Measurements from ENCODE around the gene SERPINB10. TPM values are rescaled to one million over a fixed set of nuclear protein-coding genes. Genes with fewer than 3 reads are reported as not detected.

The SERPINB10 gene
- total RNA-seq, 2 donors from 2014 or later, result not detected

- Mint-ChIP-seq H3K4me1 (no peaks in the 10 kb centered on the region), H3K36me3 (ENCODE audit: low read depth) (no peaks in the 10 kb centered on the region), H3K27me3 (peaks cover 33% of the 10 kb centered on the region), H3K4me3 (no peak overlapping the region), H3K27ac (no peak overlapping the region)
- no peaks in the 10 kb centered on the region for H3K9me3 ChIP-seq (ENCODE audit: control insufficient read depth, low read length, poor library complexity, severe bottlenecking)
- DNase-seq, result no peak
- ATAC-seq, result no peak
Observed at GRCh38 chr18:63881851-63882250, 25.9 kb upstream of the SERPINB10 start.

DNA sequence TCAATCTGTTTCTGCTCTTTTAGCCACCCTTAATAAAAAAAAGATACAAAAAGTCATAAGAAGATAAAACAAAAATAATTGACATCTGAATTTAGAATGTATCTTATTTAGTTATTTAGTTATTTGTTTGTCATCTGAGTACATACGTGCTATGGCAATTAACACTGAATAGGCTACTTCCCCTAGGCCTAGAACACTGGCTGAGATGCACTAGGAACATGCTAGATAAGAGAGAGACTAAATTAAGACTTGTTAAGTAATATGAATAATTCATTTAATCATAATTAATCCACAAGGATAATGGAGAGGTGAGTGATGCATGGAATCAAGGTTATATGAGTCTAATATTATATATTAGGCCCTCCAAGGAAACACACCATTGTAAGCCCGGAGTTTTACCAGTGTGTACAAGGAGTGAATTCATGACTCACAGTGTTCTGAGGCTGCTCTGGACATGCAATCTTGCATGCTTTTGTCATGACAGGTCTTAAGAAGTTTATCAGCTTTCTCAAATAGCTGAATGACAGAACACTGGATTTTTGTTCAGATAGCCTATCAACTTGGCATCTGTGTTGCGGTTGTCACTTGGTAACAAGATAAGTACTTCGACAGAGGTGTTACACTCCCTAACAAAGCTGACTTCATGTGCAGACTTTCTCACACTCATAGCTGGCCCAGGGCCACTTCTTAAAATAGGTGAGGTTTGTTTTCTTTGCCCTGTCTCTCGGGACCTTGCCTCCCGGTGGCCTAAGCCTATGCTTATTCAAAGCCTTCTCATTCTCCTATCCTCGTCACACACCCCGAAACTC is 25.2 kb upstream of the SERPINB10 start:
- DNase-seq (no peak), ATAC-seq (no peak)
- no peaks in the 10 kb centered on the region for H3K9me3 ChIP-seq (ENCODE audit: control insufficient read depth, low read length, poor library complexity, severe bottlenecking)
- Mint-ChIP-seq H3K27me3 (peaks cover 33% of the 10 kb centered on the region), H3K27ac (no peak overlapping the region), H3K4me1 (no peaks in the 10 kb centered on the region), H3K4me3 (no peak overlapping the region), H3K36me3 (ENCODE audit: low read depth) (no peaks in the 10 kb centered on the region)

DNA sequence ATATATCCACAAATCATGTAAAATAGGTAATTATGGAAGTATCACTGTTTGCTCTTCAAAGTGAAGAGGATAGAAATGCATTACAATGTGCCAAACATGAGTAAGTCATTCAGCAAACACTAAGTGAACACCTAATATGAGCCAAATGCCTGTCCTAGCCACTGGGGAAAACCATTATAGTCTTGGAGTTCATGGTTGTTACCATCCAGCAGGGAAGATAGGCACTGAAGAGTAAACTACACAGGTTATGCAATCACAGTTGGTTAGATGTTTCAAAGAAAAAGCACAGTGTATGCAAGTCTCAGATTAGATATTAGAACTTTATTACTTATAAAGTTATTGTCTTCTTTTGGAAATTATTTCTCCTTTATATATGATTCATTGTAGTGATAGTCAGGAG is 24.1 kb upstream of the SERPINB10 start:
- ATAC-seq, result no peak
- peaks cover 29% of the 10 kb centered on the region for H3K27me3 Mint-ChIP-seq
- no peak overlapping the region for H3K4me3 Mint-ChIP-seq
- no peaks in the 10 kb centered on the region for H3K4me1 Mint-ChIP-seq
- no peak overlapping the region for H3K27ac Mint-ChIP-seq
- H3K36me3 Mint-ChIP-seq (ENCODE audit: low read depth), result no peaks in the 10 kb centered on the region
- H3K9me3 ChIP-seq (ENCODE audit: control insufficient read depth, low read length, poor library complexity, severe bottlenecking), result no peaks in the 10 kb centered on the region
- no peak for DNase-seq

- H3K27ac Mint-ChIP-seq, result no peak within 1 kb of the TSS
- no peaks in the 10 kb centered on the region for H3K4me1 Mint-ChIP-seq
- peaks cover 27% of the 10 kb centered on the region for H3K27me3 Mint-ChIP-seq
- H3K36me3 Mint-ChIP-seq (ENCODE audit: low read depth), result no peaks in the 10 kb centered on the region
- H3K4me3 Mint-ChIP-seq, result no peak within 1 kb of the TSS
- no peaks in the 10 kb centered on the region for H3K9me3 ChIP-seq (ENCODE audit: control insufficient read depth, low read length, poor library complexity, severe bottlenecking)
- ATAC-seq (no peak), DNase-seq (no peak)
Observed at GRCh38 chr18:63887424-63887823, 20.3 kb upstream of the SERPINB10 start, which contains the start of gene SERPINB2. TSS of gene SERPINB2 (plus strand) at chr18:63887705. CDS start at chr18:63891445, 3,740 bp downstream.

GRCh38 chr18:63888470-63889190 is 19.1 kb upstream of the SERPINB10 start:
- no peak for ATAC-seq
- no peak overlapping the region for H3K27ac Mint-ChIP-seq
- H3K4me1 Mint-ChIP-seq, result no peaks in the 10 kb centered on the region
- H3K27me3 Mint-ChIP-seq, result peaks cover 34% of the 10 kb centered on the region
- H3K9me3 ChIP-seq (ENCODE audit: control insufficient read depth, low read length, poor library complexity, severe bottlenecking), result no peaks in the 10 kb centered on the region
- no peak for DNase-seq
- no peak overlapping the region for H3K4me3 Mint-ChIP-seq
- no peaks in the 10 kb centered on the region for H3K36me3 Mint-ChIP-seq (ENCODE audit: low read depth)

- H3K27me3 Mint-ChIP-seq, result peaks cover 36% of the 10 kb centered on the region
- no peak overlapping the region for H3K27ac Mint-ChIP-seq
- no peaks in the 10 kb centered on the region for H3K9me3 ChIP-seq (ENCODE audit: control insufficient read depth, low read length, poor library complexity, severe bottlenecking)
- no peaks in the 10 kb centered on the region for H3K4me1 Mint-ChIP-seq
- no peak for ATAC-seq
- no peak for DNase-seq
- no peak overlapping the region for H3K4me3 Mint-ChIP-seq
- no peaks in the 10 kb centered on the region for H3K36me3 Mint-ChIP-seq (ENCODE audit: low read depth)
Observed at GRCh38 chr18:63889626-63890025, 18.1 kb upstream of the SERPINB10 start.

- ATAC-seq, result no peak
- H3K4me1 Mint-ChIP-seq, result no peaks in the 10 kb centered on the region
- no peak overlapping the region for H3K27ac Mint-ChIP-seq
- no peaks in the 10 kb centered on the region for H3K9me3 ChIP-seq (ENCODE audit: control insufficient read depth, low read length, poor library complexity, severe bottlenecking)
- no peak for DNase-seq
- peaks cover 41% of the 10 kb centered on the region for H3K27me3 Mint-ChIP-seq
- no peak overlapping the region for H3K4me3 Mint-ChIP-seq
- no peaks in the 10 kb centered on the region for H3K36me3 Mint-ChIP-seq (ENCODE audit: low read depth)
Observed at GRCh38 chr18:63890237-63890949, 17.4 kb upstream of the SERPINB10 start.

DNA sequence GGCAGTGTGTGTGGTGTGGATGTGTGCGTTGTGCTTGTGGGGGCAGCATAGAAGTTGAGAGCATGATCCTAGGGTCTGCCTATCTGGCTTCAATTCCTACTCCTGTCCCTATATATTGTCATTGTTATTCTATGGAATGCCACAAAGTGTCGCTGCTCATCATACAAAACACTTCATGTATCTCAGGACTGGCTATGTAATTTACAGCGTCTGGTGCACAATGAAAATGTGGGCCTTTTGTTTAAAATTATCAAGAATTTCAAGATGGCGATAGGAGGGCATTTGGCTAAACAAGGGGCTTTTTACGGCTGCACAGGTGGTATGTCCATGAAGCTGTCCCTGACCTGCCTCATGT is 16.8 kb upstream of the SERPINB10 start:
- Mint-ChIP-seq H3K36me3 (ENCODE audit: low read depth) (no peaks in the 10 kb centered on the region), H3K4me3 (no peak overlapping the region), H3K27me3 (peaks cover 38% of the 10 kb centered on the region), H3K4me1 (no peaks in the 10 kb centered on the region), H3K27ac (no peak overlapping the region)
- no peak for ATAC-seq
- no peaks in the 10 kb centered on the region for H3K9me3 ChIP-seq (ENCODE audit: control insufficient read depth, low read length, poor library complexity, severe bottlenecking)
- DNase-seq, result no peak

DNA sequence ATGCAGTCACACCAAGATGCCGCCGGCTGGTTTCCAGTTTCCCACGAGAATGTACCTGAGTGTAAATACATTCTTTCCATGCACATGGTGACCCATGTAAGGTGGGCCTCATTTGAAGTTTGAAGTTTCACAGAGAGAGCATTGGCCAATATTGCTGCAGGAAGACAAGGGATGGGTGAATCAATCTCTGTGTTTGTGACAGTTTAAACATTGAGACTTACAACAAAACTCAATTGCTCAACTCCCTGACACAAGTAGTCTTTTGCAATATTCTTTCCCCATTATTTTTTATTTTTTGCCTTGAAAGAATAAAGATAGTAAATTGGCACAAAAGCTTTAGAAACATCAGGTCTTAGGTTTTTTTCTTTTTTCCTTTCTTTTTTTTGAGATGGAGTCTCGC is 15.2 kb upstream of the SERPINB10 start:
- DNase-seq (no peak), ATAC-seq (no peak)
- Mint-ChIP-seq H3K27me3 (peaks cover 39% of the 10 kb centered on the region), H3K4me3 (no peak overlapping the region), H3K36me3 (ENCODE audit: low read depth) (no peaks in the 10 kb centered on the region), H3K4me1 (no peaks in the 10 kb centered on the region), H3K27ac (no peak overlapping the region)
- no peaks in the 10 kb centered on the region for H3K9me3 ChIP-seq (ENCODE audit: control insufficient read depth, low read length, poor library complexity, severe bottlenecking)

GRCh38 chr18:63894106-63894772 is 13.5 kb upstream of the SERPINB10 start:
- no peaks in the 10 kb centered on the region for H3K36me3 Mint-ChIP-seq (ENCODE audit: low read depth)
- no peak overlapping the region for H3K27ac Mint-ChIP-seq
- H3K4me3 Mint-ChIP-seq, result no peak overlapping the region
- H3K9me3 ChIP-seq (ENCODE audit: control insufficient read depth, low read length, poor library complexity, severe bottlenecking), result no peaks in the 10 kb centered on the region
- DNase-seq (no peak), ATAC-seq (no peak)
- H3K4me1 Mint-ChIP-seq, result no peaks in the 10 kb centered on the region
- H3K27me3 Mint-ChIP-seq, result peaks cover 44% of the 10 kb centered on the region

GRCh38 chr18:63895190-63895589 is 12.6 kb upstream of the SERPINB10 start:
- H3K36me3 Mint-ChIP-seq (ENCODE audit: low read depth), result no peaks in the 10 kb centered on the region
- DNase-seq (no peak), ATAC-seq (no peak)
- H3K4me3 Mint-ChIP-seq, result no peak overlapping the region
- peaks cover 44% of the 10 kb centered on the region for H3K27me3 Mint-ChIP-seq
- H3K9me3 ChIP-seq (ENCODE audit: control insufficient read depth, low read length, poor library complexity, severe bottlenecking), result no peaks in the 10 kb centered on the region
- H3K27ac Mint-ChIP-seq, result no peak overlapping the region
- no peaks in the 10 kb centered on the region for H3K4me1 Mint-ChIP-seq

GRCh38 chr18:63897072-63897471 is 10.7 kb upstream of the SERPINB10 start:
- Mint-ChIP-seq H3K27ac (no peak overlapping the region), H3K27me3 (peaks cover 43% of the 10 kb centered on the region), H3K4me1 (no peaks in the 10 kb centered on the region), H3K4me3 (no peak overlapping the region), H3K36me3 (ENCODE audit: low read depth) (no peaks in the 10 kb centered on the region)
- DNase-seq, result no peak
- no peak for ATAC-seq
- H3K9me3 ChIP-seq (ENCODE audit: control insufficient read depth, low read length, poor library complexity, severe bottlenecking), result no peaks in the 10 kb centered on the region

GRCh38 chr18:63899206-63899605 is 8.6 kb upstream of the SERPINB10 start:
- H3K27ac Mint-ChIP-seq, result no peak overlapping the region
- H3K4me3 Mint-ChIP-seq, result no peak overlapping the region
- no peaks in the 10 kb centered on the region for H3K36me3 Mint-ChIP-seq (ENCODE audit: low read depth)
- H3K27me3 Mint-ChIP-seq, result peaks cover 38% of the 10 kb centered on the region
- H3K4me1 Mint-ChIP-seq, result no peaks in the 10 kb centered on the region
- H3K9me3 ChIP-seq (ENCODE audit: control insufficient read depth, low read length, poor library complexity, severe bottlenecking), result no peaks in the 10 kb centered on the region
- DNase-seq (no peak), ATAC-seq (no peak)
